Frontal cortex (tissue), 4 donors: ENCODE measurements around the gene AGFG2. TPM values are rescaled to one million over a fixed set of nuclear protein-coding genes. Genes with fewer than 3 reads are reported as not detected.
"Not testable (repeated sequence)": the region's sequence is repeated elsewhere in the genome, so short reads cannot be mapped to it uniquely, and the experiment has no call there.

ENCODE experiments used
- DNase-seq, 2 donors: peaks; one replicate each; pipeline ENCODE4 v3.0.0; 2012; ENCODE audit warnings: low spot score in 2 of 2
- FAIRE-seq: peaks from 2 replicates; lab custom pipeline; 2012; peaks lifted over from hg19 to GRCh38; lab: Jason Lieb, UNC
- total RNA-seq: library from RNA; depleted of rRNA; stranded (reverse); fragments of >200 nt; gene quantifications from one replicate; pipeline ENCODE4 v1.2.3, GENCODE V29; 2014
- donor health status: control.
- donor health status: control.
- donor health status: control.

Gene AGFG2, protein sequence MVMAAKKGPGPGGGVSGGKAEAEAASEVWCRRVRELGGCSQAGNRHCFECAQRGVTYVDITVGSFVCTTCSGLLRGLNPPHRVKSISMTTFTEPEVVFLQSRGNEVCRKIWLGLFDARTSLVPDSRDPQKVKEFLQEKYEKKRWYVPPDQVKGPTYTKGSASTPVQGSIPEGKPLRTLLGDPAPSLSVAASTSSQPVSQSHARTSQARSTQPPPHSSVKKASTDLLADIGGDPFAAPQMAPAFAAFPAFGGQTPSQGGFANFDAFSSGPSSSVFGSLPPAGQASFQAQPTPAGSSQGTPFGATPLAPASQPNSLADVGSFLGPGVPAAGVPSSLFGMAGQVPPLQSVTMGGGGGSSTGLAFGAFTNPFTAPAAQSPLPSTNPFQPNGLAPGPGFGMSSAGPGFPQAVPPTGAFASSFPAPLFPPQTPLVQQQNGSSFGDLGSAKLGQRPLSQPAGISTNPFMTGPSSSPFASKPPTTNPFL
- total RNA-seq = 2.0 TPM

DNA sequence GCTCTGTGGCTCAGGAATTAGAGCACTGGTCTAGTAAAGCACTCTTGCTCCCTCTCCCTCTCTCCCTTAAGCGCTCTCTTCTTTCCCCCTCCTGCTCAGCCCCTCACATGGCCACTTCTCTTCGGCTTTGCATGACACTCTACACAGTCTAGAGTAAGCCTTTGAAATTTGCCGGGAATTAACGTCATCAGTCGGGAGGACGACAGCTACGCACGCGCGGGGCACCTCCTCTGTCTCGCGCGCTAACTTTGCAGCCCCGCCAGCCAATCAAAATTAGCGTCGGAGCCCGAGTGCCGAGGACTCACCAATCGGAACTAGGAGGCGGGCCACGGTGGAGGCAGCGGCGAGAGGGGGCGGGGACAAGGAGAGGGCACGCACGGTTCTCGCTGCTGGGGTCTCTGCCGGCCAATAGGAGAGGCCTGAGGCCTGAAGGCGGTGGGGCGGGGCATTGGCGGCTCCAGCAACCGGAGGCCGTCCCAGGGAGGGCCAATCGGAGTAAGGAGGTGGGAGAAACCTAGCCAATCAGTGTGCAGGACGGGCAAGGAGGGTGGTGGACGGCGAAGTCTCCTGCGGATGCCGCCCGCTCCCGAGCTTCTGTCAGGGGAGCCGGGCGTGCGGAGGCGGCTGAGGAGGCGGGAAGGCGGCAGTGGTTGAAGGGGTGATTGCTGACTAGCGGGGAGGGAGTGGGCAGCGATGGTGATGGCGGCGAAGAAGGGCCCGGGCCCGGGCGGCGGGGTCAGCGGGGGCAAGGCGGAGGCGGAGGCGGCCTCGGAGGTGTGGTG is at the start of gene AGFG2:
AGFG2 (plus strand) TSS at position 550 of the 782 bp plus-strand sequence; CDS start at position 694, 144 bp downstream.
- DNase-seq (peak; percentile 98 to 99), FAIRE-seq (peak; percentile 97)

DNA sequence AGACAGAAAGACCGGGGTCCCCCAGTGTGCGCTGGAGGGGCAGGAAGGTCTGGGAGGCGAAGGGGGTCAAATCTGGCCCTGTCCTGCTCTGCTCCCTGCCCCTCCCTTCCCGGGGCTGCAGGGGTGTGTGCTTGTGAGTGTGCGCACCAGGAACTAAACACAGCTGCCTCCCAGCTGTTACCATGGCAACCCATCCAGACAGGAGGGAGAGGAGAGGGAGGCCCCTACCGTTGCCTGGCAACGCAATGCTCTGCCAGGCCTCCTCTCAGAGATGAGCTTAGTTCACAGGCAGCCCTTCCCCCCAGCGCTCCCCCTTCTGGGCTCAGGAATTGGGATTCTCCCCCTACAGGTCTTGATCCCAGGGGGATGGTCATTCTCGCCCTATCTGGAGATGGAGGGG is 49.2 kb upstream of the AGFG2 start:
- peak; percentile 99 to 100 for DNase-seq
- no peak for FAIRE-seq

DNA sequence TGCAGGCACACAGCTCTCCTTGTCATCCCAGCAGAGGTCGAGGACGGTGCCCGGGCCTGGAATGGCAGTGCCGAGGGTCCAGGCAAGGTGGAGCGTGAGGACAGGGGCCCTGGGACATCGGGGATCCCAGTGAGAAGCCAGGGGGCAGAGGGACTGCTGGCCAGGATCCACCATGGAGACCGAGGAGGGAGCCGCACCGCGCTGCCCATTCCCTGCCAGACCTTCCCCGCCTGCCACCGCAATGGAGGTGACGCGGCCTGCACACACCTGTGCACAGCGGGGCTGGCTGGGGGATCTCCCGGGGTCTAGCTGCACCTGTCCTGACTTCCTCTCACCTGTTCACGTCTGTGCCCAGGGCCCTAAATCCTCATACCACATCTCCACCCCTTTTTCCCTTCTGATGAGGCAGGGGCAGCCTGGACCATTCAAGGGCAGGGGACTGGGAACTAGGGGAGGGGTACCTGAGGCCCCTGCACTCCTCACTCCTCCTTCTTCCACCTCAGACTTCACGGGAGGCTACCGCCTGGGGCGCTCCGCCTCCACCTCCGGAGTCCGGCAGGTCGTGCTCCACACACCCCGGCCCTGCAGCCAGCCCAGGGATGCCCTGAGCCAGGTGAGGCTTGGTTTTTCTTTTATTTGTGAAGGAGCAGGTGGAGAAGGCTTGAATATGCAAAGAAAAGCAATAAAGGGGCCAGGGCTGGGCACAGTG is 48.4 kb upstream of the AGFG2 start:
- no peak for FAIRE-seq
- DNase-seq = peak; percentile 10 to 11

DNA sequence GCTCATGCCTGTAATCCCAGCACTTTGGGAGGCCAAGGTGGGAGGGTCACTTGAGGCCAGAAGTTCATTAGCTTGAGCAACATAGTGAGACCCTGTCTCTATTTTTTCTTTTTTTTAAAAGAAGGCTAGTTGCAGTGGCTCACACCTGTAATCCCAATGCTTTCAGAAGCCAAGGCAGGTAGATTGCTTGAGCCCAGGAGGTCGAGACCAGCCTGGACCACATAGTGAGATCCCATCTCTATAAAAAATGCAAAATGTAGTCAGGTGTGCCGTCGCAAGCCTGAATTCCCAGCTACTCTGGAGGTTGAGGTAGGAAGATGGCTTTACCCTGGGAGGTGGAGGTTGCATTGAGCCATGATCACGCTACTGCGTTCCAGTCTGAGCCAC is 47.8 kb upstream of the AGFG2 start:
- FAIRE-seq (no peak), DNase-seq (no peak)

DNA sequence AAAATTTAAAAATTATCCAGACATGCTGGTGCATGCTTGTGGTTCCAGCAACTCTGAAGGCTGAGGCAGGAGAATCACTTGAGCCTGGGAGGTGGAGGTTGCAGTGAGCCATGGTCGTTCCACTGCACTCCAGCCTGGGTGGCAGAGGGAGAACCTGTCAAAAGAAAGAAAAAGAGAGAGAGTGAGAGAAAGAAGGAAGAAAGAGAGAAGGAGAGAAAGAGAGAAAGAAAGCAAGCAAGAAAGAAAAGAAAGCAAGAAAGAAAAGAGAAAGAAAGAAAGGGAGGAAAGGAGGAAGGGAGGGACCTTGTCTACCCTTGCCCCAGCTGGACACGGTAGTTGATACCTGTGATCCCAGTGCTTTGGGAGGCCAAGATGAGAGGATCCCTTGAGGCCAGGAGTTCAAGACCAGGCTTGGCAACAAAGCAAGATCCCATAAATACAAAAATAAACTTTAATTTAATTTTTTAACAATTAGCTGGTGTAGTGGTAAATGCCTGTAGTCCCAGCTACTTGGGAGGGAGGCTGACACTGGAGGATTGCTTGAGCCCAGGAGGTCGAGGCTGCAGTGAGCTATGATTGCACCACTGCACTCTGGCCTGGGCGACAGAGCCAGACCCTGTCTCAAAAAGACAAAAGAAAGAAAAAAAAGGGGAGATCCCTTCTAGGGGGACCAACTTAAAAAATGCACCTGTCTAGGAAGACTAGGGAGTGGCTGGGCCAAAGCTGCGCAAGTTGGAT is 46.1 kb upstream of the AGFG2 start:
- DNase-seq (no peak), FAIRE-seq (no peak)

DNA sequence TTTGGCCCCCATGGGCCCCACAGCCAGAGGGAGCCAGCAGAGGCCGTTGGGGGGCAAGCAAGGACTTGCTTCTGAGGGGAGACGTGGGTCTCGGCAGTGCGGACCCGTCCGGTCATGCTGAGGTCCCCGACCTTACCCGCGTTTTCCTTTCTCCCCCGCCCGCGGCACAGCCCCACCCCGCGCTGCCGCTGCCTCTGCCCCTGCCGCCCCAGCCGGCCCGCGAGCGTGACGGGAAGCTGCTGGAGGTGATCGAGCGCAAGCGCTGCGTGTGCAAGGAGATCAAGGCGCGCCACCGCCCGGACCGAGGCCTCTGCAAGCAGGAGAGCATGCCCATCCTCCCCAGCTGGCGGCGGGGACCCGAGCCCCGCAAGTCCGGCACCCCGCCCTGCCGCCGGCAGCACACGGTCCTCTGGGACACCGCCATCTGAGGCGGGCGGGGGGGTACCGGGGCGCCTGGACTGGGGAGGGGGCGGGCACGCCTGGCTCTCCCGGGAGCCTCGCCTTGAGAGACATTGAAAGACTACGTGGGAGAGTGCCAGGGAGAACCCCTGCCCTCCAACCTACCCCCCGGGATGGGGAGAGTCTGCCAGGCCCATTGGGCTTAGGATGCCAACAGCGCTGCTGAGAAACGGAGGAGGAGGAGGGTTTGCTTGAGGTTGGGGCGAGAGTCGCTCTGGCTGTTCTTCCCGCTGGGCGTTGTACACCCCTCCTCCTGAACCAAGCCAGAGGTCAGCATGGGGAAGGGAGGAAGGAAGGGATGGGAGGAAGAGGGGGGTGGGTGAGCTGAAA is 45.3 kb upstream of the AGFG2 start:
- FAIRE-seq (no peak), DNase-seq (peak in 1 of 2 donors; percentile 54)

DNA sequence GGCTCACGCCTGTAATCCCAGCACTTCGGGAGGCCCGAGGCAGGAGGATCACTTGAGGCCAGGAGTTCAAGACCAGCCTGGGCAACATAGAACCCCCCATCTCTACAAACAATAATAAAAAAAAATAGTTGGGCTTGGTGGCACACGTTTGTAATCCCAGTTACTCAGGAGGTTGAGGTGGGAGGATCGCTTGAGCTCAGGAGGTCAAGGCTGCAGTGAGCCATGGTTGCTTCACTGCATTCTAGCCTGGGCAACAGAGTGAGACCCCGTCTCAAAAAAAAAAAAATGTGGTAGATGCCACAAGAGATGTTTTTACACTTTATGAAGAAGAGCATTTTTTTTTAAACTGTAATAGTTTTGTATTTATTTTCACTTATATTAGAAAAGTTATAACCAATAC is 42.5 kb upstream of the AGFG2 start:
- DNase-seq (no peak), FAIRE-seq (no peak)

DNA sequence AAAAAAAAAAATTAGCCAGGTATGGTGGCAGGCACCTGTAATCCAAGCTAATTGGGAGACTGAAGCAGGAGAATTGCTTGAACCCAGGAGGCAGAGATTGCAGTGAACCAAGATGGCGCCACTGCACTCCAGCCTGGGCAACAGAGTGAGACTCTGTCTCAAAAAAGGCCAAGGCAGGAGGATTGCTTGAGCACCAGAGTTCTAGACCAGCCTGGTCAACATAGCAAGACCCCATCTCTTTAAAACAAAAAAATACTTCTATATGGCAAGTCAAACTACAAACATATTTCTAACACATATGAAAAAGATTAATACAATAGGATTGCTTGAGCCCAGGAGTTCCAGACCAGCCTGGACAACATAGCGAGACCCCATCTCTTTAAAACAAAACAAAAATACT is 38.3 kb upstream of the AGFG2 start:
- not testable (repeated sequence) for FAIRE-seq, DNase-seq

DNA sequence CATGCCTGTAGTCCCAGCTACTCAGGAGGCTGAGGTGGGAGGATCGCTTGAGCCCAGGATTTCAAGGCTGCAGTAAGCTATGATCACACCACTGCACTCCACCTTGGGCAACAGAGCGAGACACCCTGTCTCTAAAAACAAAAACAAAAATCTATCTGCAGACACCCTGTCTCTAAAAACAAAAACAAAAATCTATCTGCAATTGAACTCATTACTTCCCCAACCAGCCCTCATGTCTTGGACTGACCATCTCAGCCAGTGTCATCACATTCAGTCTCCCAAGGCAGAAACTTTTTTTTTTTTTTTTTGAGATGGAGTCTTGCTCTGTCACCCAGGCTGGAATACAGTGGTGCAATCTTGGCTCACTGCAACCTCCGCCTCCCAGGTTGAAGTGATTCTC is 35.0 kb upstream of the AGFG2 start:
- not testable (repeated sequence) for FAIRE-seq, DNase-seq

DNA sequence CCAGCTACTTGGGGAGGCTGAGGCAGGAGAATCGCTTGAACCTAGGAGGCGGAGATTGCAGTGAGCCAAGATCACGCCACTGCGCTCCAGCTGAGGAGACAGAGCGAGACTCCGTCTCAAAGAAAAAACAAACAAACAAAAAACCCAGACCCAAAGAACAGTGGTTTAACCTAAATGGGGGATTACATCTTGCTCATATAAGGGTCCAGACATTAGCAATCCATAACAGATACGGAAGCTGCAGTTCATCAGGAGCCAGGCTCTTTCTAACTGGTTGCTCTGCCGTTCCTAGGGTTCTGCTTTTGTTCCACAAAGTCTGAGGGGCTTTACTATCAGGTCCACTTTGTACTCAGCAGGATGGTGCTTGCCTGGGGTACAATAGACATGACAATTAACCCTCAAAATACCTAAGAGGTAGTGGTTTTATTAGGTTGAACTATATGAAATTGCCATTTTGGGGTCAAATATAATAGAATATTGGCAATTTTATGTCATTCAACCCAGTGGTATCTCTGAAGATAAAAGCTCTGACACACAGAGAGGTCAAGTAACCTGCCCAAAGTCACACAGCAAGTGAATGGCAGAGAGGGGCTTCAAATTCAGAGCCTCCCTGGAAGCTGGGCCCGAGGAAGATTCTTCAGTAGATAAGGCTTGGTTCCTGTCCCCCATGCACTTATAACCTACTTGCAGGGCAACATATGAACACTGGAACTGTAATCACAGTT is 34.0 kb upstream of the AGFG2 start:
- DNase-seq = no peak
- FAIRE-seq = no peak

DNA sequence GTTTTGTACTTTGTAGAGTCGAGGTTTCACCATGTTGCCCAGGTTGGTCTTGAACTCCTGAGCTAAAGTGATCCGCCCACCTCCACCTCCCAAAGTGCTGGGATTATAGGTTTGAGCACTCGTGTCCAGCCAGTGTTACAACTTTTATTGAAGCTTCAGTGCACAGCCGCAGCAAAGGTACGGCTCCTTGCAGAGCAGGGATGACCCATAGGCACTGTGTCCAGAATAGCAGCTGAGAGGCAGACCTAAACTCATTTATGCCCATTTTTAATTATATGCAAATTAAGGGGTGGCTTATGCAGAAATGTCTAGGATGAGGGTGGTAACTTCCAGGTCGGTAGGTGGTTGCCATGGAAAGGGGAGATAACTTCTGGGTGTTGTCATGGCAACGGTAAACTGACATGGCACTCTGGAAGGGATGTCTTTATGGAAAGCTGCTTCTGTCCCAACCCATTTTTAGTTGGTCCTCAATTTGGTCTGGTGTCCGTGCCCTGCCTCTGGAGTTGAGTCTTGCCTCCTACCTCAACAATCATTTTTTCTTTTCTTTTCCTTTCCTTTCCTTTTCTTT is 32.6 kb upstream of the AGFG2 start:
- DNase-seq (no peak), FAIRE-seq (no peak)

DNA sequence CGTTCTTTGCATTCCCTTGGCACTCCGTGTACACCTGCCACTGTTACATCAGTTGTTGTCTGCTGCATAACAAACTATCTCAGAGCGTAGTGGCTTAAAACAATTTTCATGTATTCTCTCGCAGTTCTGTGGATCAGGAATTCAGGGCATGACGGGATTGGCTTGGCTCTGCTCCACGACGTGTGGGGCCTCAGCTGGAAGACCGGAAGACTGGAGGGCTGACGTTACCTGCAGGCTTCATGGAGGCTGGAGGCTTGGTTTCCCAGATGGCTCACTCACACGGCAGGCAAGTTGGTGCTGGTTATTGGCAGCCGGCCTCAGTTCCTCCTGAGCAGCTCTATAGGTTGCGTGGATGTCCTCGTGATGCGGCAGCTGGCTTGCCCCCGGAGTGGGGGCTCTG is 29.8 kb upstream of the AGFG2 start:
- no peak for FAIRE-seq

DNA sequence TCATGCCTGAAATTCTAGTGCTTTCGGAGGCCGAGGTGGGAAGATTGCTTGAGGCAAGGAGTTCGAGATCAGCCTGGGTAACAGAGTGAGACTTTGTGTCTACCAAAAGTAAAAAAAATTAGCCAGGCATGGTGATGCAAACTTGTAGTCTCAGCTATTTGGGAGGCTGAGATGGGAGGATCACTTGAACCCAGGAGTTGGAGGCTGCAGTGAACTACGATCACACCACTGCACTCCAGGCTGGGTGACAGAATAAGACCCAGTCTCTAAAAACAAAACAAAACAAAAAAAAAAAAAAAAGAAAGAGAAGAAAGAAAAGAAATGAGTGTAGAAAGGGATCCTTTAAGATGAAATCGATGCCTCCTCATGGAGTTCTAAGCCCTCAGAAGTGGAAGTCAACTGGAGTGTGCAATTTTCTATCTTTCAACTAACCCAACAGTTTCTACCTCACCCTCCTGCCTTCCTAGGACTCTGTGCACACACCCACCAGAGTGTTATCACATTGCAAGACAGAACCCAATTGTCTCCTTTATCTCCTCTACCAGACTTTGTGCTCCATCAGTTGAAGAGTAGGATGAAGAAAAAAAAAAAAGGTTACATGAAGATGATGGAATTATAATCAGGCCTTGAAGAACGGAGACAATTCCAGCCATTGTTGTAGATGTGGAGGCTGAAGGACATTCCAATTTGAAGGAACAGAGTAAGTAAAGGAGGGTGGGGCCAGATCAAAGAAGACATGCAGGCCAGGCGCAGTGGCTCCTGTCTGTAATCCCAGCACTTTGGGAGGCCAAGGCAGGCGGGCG is 28.4 kb upstream of the AGFG2 start:
- FAIRE-seq = no peak
- DNase-seq = no peak

More for the DNA sequence above, 29.8 kb upstream of the AGFG2 start:
- DNase-seq = no peak

DNA sequence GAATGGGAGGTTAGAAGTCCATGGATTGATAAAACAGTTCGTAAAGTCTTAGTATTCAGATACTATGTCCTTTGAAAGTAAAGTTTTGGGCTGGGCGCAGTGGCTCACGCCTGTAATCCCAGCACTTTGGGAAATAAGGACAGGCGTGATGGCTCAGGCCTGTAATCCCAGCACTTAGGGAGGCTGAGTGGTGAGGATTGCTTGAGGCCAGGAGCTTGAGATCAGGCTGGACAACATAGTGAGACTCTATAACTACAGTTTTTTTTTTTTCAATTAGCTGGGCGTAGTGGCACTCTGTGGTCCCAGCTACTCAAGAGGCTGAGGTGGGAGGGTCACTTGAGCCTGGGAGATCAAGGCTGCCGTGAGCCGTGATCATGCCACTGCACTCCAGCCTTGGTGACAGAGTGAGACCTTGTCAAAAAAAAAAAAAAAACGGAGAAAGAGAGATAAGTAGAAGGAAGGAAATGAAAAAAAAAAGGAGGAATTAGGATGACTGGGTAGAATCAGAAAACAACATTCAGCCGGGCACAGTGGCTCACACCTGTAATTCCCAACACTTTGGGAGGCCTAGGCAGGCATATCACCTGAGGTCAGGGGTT is 25.7 kb upstream of the AGFG2 start:
- DNase-seq (no peak), FAIRE-seq (no peak)

DNA sequence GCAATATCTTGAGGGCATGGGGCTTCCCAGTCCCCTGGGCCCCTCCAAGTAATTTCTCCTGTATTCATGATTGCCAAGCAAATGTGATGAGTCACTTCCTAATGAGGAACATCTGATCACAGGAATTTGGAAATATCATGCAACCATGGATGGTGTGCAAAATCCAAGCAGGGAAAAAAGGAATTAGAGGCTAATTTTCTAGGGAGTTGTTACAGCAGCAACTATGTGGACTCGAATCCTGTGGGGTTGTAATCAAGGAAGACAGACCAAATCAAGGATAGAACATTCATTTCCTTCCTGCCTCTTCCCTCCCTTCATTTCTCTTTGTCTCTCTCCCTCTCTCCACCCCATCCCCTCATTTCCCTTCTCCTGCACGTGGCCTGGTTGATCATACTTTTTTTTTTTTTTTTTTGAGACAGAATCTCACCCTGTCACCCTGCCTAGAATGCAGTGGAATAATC is 23.9 kb upstream of the AGFG2 start:
- no peak for DNase-seq
- no peak for FAIRE-seq

DNA sequence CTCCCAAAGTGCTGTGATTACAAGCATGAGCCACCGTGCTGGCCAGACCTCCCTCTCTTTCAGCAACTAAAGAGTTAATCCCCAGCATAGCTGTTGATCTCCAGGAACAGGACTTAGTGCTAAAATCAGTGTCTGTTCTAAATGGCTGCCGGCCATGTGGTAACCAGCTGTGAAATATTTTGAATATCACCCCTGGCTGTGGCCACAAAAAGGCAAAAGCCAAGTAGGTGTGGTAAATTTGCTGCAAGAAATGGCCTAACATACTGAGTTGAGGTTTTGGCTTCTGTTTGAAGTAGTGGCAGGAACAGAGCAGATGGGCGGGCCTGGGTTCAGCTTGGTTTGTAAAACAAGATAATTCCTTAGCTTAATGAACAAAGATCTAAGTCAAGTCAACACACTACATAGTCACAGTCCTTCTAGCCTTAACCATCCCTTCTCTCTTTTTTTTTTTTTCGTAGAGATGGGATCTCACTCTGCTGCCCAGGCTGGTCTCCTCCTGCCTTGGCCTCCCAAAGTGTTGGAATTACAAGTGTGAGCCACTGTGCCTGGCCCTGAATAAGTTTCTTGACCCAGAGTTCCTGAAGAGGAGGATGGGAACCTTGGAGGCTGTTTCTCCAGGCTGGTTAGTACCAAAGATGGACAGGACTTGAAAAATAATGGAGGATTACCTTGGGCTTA is 22.7 kb upstream of the AGFG2 start:
- FAIRE-seq (no peak), DNase-seq (no peak)
